Measurements from ENCODE around the gene ATN1. TPM values are rescaled to one million over a fixed set of nuclear protein-coding genes. Genes with fewer than 3 reads are reported as not detected.
"Not testable (repeated sequence)": the region's sequence is repeated elsewhere in the genome, so short reads cannot be mapped to it uniquely, and the experiment has no call there.

Gene ATN1
- total RNA-seq, 1 experiment from 2014 or later = 62.0 TPM

DNA sequence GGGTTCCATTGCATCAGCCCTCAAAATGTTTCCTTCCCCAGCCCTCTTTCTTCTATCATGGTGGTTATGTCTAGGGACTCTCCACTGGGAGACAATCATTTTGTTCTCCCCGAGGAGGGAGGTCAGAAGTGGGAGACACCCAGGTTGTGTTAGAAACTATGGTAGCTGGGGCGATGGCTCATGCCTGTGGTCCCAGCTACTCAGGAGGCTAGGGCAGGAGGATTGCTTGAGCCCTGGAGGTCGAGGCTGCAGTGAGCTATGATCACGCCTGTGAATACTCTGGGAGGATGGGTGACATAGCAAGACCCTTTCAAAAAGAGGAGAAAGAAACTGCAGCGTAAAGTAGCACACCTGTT is 36.1 kb upstream of the ATN1 start:
- Mint-ChIP-seq H3K36me3 (ENCODE audit: insufficient read depth, unreplicated experiment) (peaks cover 17% of the 10 kb centered on the region), H3K9me3 (ENCODE audit: low read depth, unreplicated experiment) (no peaks in the 10 kb centered on the region), H3K4me3 (ENCODE audit: low read depth, unreplicated experiment) (peak overlapping the region; percentile 70), H3K27ac (ENCODE audit: unreplicated experiment) (peak overlapping the region; percentile 81), H3K4me1 (ENCODE audit: low read depth, unreplicated experiment) (peaks cover 9% of the 10 kb centered on the region), H3K27me3 (ENCODE audit: unreplicated experiment) (no peaks in the 10 kb centered on the region)
- DNase-seq = no peak
- intact Hi-C loops (cut with micrococcal nuclease; ENCODE audit: unreplicated experiment) = loop anchor here (1.0 kb wide), 2 partner anchors 19 to 39 kb away; partner anchors contain the start of gene USP5
- BruUV-seq (replicated peaks) = no TSS peak
- CTCF ChIA-PET = interaction anchor here (0.6 to 1.6 kb wide), 9 partner anchors 9 to 139 kb away, joined by 3 to 31 read pairs (median 4); partner anchors contain the start of genes C12orf57, LRRC23, MLF2 and RNU7-1
- TF ChIP-seq, protein P1, sequence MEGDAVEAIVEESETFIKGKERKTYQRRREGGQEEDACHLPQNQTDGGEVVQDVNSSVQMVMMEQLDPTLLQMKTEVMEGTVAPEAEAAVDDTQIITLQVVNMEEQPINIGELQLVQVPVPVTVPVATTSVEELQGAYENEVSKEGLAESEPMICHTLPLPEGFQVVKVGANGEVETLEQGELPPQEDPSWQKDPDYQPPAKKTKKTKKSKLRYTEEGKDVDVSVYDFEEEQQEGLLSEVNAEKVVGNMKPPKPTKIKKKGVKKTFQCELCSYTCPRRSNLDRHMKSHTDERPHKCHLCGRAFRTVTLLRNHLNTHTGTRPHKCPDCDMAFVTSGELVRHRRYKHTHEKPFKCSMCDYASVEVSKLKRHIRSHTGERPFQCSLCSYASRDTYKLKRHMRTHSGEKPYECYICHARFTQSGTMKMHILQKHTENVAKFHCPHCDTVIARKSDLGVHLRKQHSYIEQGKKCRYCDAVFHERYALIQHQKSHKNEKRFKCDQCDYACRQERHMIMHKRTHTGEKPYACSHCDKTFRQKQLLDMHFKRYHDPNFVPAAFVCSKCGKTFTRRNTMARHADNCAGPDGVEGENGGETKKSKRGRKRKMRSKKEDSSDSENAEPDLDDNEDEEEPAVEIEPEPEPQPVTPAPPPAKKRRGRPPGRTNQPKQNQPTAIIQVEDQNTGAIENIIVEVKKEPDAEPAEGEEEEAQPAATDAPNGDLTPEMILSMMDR (IDR thresholded peaks at IDR 0.05; ENCODE audit: unreplicated experiment) = no peak

DNA sequence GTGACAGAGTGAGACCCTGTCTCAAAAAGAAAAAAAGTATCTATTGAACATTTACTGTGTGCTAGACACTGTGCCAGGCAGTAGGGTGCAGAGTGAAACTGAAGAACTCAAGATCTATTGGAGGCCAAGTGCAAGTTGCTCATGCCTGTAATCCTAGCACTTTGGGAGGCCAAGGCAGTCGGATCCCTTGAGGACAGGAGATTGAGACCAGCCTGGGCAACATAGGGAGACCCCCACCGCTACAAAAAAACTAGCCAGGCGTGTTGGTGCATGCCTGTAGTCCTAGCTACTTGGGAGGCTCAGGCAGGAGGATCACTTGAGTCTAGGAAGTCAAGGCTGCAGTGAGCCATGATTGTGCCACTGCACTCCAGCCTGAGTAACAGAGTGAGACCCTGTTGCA is 35.1 kb upstream of the ATN1 start:
- H3K36me3 Mint-ChIP-seq (ENCODE audit: insufficient read depth, unreplicated experiment) = peaks cover 17% of the 10 kb centered on the region
- H3K9me3 Mint-ChIP-seq (ENCODE audit: low read depth, unreplicated experiment); H3K27ac Mint-ChIP-seq (ENCODE audit: unreplicated experiment); intact Hi-C loops (cut with micrococcal nuclease; ENCODE audit: unreplicated experiment); H3K4me1 Mint-ChIP-seq (ENCODE audit: low read depth, unreplicated experiment); H3K27me3 Mint-ChIP-seq (ENCODE audit: unreplicated experiment); CTCF ChIA-PET; H3K4me3 Mint-ChIP-seq (ENCODE audit: low read depth, unreplicated experiment); DNase-seq; BruUV-seq (replicated peaks): not testable (repeated sequence)

DNA sequence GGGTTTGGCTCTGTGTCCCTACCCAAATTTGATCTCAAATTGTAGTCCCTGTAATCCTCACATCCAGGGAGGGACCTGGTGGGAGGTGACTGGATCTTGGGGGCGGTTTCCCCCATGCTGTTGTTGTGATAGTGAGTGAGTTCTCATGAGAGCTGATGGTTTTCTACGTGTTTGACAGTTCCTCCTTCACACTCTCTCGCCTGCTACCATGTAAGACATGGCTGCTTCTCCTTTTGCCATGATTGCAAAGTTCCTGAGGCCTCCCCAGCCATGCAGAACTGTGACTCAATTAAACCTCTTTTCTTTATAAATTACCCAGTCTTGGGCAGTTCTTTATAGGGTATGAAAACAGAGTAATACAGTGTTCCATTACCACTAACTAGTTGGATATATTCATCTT is 33.4 kb upstream of the ATN1 start:
- Mint-ChIP-seq H3K36me3 (ENCODE audit: insufficient read depth, unreplicated experiment) (peaks cover 17% of the 10 kb centered on the region), H3K27me3 (ENCODE audit: unreplicated experiment) (no peaks in the 10 kb centered on the region), H3K27ac (ENCODE audit: unreplicated experiment) (no peak overlapping the region), H3K4me1 (ENCODE audit: low read depth, unreplicated experiment) (peaks cover 9% of the 10 kb centered on the region), H3K9me3 (ENCODE audit: low read depth, unreplicated experiment) (no peaks in the 10 kb centered on the region), H3K4me3 (ENCODE audit: low read depth, unreplicated experiment) (no peak overlapping the region)
- TF ChIP-seq, protein P1 (IDR thresholded peaks at IDR 0.05; ENCODE audit: unreplicated experiment) = no peak
- CTCF ChIA-PET = no interaction called here
- no TSS peak for BruUV-seq (replicated peaks)
- intact Hi-C loops (cut with micrococcal nuclease; ENCODE audit: unreplicated experiment) = no loop called here
- no peak for DNase-seq

DNA sequence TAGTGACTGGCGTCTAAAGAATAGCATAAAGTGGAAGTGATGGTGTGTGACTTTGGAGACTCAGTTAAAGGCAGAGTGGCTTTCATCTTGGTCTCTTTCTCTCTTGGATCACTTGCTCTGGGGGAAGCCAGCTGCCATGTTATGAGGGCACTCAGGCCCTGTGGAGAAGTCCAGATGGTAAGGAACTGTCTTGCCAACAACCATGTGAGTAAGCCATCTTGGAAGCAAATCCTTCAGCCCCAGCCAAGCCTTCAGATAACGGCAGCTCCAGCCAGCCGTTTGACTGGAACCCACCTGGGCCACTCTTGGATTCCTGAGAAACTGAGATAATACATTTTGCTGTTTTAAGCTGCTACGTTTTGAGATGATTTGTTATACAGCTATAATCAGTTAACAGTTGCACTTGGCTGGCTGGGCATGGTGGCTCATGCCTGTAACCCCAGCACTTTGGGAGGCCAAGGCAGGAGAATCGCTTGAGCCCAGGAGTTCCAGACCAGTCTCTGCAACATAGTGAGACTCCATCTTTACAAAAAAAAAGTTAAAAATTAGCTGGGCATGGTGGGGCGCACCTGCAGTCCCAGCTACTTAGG is 30.8 kb upstream of the ATN1 start:
- no peaks in the 10 kb centered on the region for H3K27me3 Mint-ChIP-seq (ENCODE audit: unreplicated experiment)
- no peak overlapping the region for H3K27ac Mint-ChIP-seq (ENCODE audit: unreplicated experiment)
- BruUV-seq (replicated peaks) = no TSS peak
- H3K4me3 Mint-ChIP-seq (ENCODE audit: low read depth, unreplicated experiment) = no peak overlapping the region
- no peak for DNase-seq
- CTCF ChIA-PET = no interaction called here
- TF ChIP-seq, protein P1 (IDR thresholded peaks at IDR 0.05; ENCODE audit: unreplicated experiment) = no peak
- no peaks in the 10 kb centered on the region for H3K9me3 Mint-ChIP-seq (ENCODE audit: low read depth, unreplicated experiment)
- intact Hi-C loops (cut with micrococcal nuclease; ENCODE audit: unreplicated experiment) = no loop called here
- H3K4me1 Mint-ChIP-seq (ENCODE audit: low read depth, unreplicated experiment) = peaks cover under 1% of the 10 kb centered on the region
- no peaks in the 10 kb centered on the region for H3K36me3 Mint-ChIP-seq (ENCODE audit: insufficient read depth, unreplicated experiment)

DNA sequence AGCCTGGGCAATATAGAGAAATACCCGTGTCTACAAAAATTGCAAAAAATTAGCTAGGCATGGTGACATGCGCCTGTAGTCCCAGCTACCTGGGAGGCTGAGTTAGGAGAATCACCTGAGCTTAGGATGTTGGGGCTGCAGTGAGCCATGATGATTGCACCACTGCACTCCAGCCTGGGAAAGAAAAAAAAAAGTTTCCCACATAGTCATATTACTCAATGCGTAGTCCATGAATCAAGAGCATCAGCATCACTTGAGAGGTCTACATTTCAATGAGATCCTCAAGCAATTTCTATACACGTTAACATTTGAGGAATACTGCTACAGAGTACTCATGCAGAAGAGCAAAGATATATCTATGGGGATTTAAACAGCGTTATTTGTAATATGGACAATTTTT is 28.3 kb upstream of the ATN1 start:
- no peak overlapping the region for H3K27ac Mint-ChIP-seq (ENCODE audit: unreplicated experiment)
- no peaks in the 10 kb centered on the region for H3K4me1 Mint-ChIP-seq (ENCODE audit: low read depth, unreplicated experiment)
- intact Hi-C loops (cut with micrococcal nuclease; ENCODE audit: unreplicated experiment) = no loop called here
- no peaks in the 10 kb centered on the region for H3K36me3 Mint-ChIP-seq (ENCODE audit: insufficient read depth, unreplicated experiment)
- TF ChIP-seq, protein P1 (IDR thresholded peaks at IDR 0.05; ENCODE audit: unreplicated experiment) = no peak
- no peak overlapping the region for H3K4me3 Mint-ChIP-seq (ENCODE audit: low read depth, unreplicated experiment)
- DNase-seq = no peak
- no peaks in the 10 kb centered on the region for H3K9me3 Mint-ChIP-seq (ENCODE audit: low read depth, unreplicated experiment)
- CTCF ChIA-PET = no interaction called here
- no peaks in the 10 kb centered on the region for H3K27me3 Mint-ChIP-seq (ENCODE audit: unreplicated experiment)
- no TSS peak for BruUV-seq (replicated peaks)
